ENCODE data around the gene S1PR5.

The S1PR5 gene

DNA sequence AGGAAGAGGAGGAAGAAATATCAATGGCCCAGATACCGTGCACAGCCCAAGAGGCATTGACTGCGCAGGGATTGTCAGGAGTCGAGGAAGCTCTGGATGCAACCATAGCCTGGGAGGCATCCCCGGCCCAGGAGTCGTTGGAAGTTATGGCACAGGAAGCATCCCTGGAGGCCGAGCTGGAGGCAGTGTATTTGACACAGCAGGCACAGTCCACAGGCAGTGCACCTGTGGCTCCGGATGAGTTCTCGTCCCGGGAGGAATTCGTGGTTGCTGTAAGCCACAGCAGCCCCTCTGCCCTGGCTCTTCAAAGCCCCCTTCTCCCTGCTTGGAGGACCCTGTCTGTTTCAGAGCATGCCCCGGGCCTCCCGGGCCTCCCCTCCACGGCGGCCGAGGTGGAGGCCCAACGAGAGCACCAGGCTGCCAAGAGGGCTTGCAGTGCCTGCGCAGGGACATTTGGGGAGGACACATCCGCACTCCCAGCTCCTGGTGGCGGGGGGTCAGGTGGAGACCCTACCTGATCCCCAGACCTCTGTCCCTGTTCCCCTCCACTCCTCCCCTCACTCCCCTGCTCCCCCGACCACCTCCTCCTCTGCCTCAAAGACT is 50.0 kb downstream of the S1PR5 start:
- DNase-seq (ENCODE audit: low spot score), result no peak

DNA sequence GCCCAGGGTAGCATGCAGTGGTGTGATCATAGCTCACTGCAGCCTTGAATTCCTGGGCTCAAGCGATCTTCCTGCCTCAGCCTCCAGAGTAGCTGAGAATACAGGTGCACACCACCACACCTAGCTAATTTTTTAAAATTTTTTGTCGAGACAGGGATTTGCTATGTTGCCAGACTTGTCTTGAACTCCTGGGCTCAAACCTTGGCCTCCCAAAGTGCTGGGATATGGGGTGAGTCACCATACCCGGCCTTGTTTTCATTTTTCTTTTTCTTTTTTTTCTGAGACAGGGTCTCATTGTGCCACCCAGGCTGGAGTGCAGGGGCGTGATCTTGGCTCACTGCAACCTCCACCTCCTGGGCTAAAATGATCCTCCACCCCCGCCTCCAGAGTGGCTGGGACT is 52.8 kb downstream of the S1PR5 start:
- DNase-seq (ENCODE audit: low spot score), result no peak

Measured in pons (tissue), 1 donor.